ENCODE data around the gene MAP4K3. TPM values are rescaled to one million over a fixed set of nuclear protein-coding genes. Genes with fewer than 3 reads are reported as not detected.

Gene MAP4K3
- total and polyA plus RNA-seq, 2 donors (not counting 1 experiment from before 2014, with no cell fraction given), result 1.3 to 28.3 TPM

- Histone ChIP-seq H3K4me2 (replicated peaks; ENCODE audit: low read depth, low read length, poor library complexity, severe bottlenecking) (no peak overlapping the region), H4K20me1 (ENCODE audit: control insufficient read depth, insufficient read depth, low read length, poor library complexity, severe bottlenecking) (no peaks in the 10 kb centered on the region), H3K79me2 (ENCODE audit: control insufficient read depth, insufficient read depth, low read length) (no peaks in the 10 kb centered on the region), H2AFZ (ENCODE audit: insufficient read depth, low read depth, low read length, poor library complexity, severe bottlenecking) (no peak overlapping the region), H3K36me3 (replicated peaks in 1 of 2; ENCODE audit: control extremely low read depth in 1 of 2, control insufficient read depth in 1 of 2, extremely low read depth in 1 of 2, insufficient read depth in 2 of 2, low read length in 1 of 2) (no peaks in the 10 kb centered on the region), H3K9me3 (ENCODE audit: control extremely low read depth in 1 of 3, control insufficient read depth in 2 of 3, insufficient read depth in 1 of 3, low read length in 2 of 3) (peaks cover 0 to 2% (median 0%) of the 10 kb centered on the region in 3 donors), H3K27me3 (replicated peaks in 1 of 4; ENCODE audit: control extremely low read depth in 1 of 4, control insufficient read depth in 3 of 4, insufficient read depth in 4 of 4, low read length in 3 of 4) (no peaks in the 10 kb centered on the region), H3K4me3 (ENCODE audit: control extremely low read depth in 1 of 5, extremely low read depth in 1 of 5, insufficient read depth in 1 of 5, low read depth in 2 of 5, low read length in 4 of 5) (no peak overlapping the region), H3K9ac (ENCODE audit: low read length) (no peak overlapping the region), H3K27ac (ENCODE audit: low read length in 2 of 2) (no peak overlapping the region), H3K4me1 (ENCODE audit: control insufficient read depth in 2 of 2, insufficient read depth in 2 of 2, low read length in 2 of 2) (no peaks in the 10 kb centered on the region)
- ChIA-PET POLR2A (no interaction called here), CTCF (no interaction called here)
- intact Hi-C loops (cut with micrococcal nuclease), result no loop called here
- no peak overlapping the region for H3K4me3 Mint-ChIP-seq
- no peak for DNase-seq
- H3K4me1 Mint-ChIP-seq, result no peaks in the 10 kb centered on the region
- H3K9me3 Mint-ChIP-seq (ENCODE audit: insufficient read depth), result no peaks in the 10 kb centered on the region
- no peak overlapping the region for H3K27ac Mint-ChIP-seq
- TF ChIP-seq EZH2 (IDR thresholded peaks at IDR 0.05; ENCODE audit: borderline replicate concordance, insufficient read depth, low read depth, low read length, poor library complexity, severe bottlenecking), result no peak
- H3K27me3 Mint-ChIP-seq, result no peaks in the 10 kb centered on the region
- ATAC-seq (ENCODE audit: low read depth), result no peak
- 100% methylated on average over 3 of the region's 8 CpGs for WGBS (ENCODE audit: insufficient coverage)
Observed at GRCh38 chr2:39300044-39300978, 136.8 kb downstream of the MAP4K3 start.

DNA sequence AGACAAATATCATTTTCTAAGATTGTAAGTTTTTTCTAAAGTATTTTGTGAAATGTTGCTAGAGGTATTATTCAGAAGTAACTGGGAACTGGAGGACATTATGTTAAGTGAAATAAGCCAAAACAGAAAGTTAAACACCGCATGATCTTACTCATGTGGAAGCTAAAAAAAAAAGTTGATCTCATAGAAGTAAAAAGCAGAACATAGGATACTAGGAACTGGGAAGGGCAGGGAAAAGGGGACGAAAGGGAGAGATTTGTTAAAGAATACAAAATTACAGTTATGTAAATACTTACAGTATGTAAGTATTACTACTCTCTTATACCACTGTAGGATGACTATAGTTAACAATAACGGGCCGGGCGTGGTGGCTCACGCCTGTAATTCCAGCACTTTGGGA lies 146.7 kb downstream of the MAP4K3 start:
- Histone ChIP-seq H3K4me2 (replicated peaks; ENCODE audit: low read depth, low read length, poor library complexity, severe bottlenecking) (no peak overlapping the region), H3K79me2 (ENCODE audit: control insufficient read depth, insufficient read depth, low read length) (no peaks in the 10 kb centered on the region), H3K9ac (ENCODE audit: low read length) (no peak overlapping the region), H3K27me3 (replicated peaks in 1 of 4; ENCODE audit: control extremely low read depth in 1 of 4, control insufficient read depth in 3 of 4, insufficient read depth in 4 of 4, low read length in 3 of 4) (no peaks in the 10 kb centered on the region), H3K4me3 (ENCODE audit: control extremely low read depth in 1 of 5, extremely low read depth in 1 of 5, insufficient read depth in 1 of 5, low read depth in 2 of 5, low read length in 4 of 5) (no peak overlapping the region), H3K36me3 (replicated peaks in 1 of 2; ENCODE audit: control extremely low read depth in 1 of 2, control insufficient read depth in 1 of 2, extremely low read depth in 1 of 2, insufficient read depth in 2 of 2, low read length in 1 of 2) (peaks cover 0 to 3% of the 10 kb centered on the region in 2 experiments), H2AFZ (ENCODE audit: insufficient read depth, low read depth, low read length, poor library complexity, severe bottlenecking) (no peak overlapping the region), H3K27ac (ENCODE audit: low read length in 2 of 2) (no peak overlapping the region), H3K9me3 (ENCODE audit: control extremely low read depth in 1 of 3, control insufficient read depth in 2 of 3, insufficient read depth in 1 of 3, low read length in 2 of 3) (no peaks in the 10 kb centered on the region), H4K20me1 (ENCODE audit: control insufficient read depth, insufficient read depth, low read length, poor library complexity, severe bottlenecking) (no peaks in the 10 kb centered on the region), H3K4me1 (ENCODE audit: control insufficient read depth in 2 of 2, insufficient read depth in 2 of 2, low read length in 2 of 2) (no peaks in the 10 kb centered on the region)
- no peak overlapping the region for H3K27ac Mint-ChIP-seq
- H3K27me3 Mint-ChIP-seq, result no peaks in the 10 kb centered on the region
- CTCF ChIA-PET, result interaction anchor here (0.7 kb wide), 1 partner anchor 446 kb away, joined by 4 read pairs; no protein-coding TSS in a partner anchor
- ATAC-seq (ENCODE audit: low read depth) (no peak), DNase-seq (no peak)
- H3K4me1 Mint-ChIP-seq, result peaks cover 2% of the 10 kb centered on the region
- TF ChIP-seq EZH2 (IDR thresholded peaks at IDR 0.05; ENCODE audit: borderline replicate concordance, insufficient read depth, low read depth, low read length, poor library complexity, severe bottlenecking) (no peak), CTCF (IDR thresholded peaks at IDR 0.05) (no peak)
- POLR2A ChIA-PET, result no interaction called here
- H3K4me3 Mint-ChIP-seq, result no peak overlapping the region
- no peaks in the 10 kb centered on the region for H3K9me3 Mint-ChIP-seq (ENCODE audit: insufficient read depth)
- intact Hi-C loops (cut with micrococcal nuclease), result no loop called here
- WGBS (ENCODE audit: insufficient coverage), result 100% methylated on average over 4 of the region's 6 CpGs

Data from B cell (primary cell).